OCI-LY7 (cell line): Measurements from ENCODE around the gene NKAIN2. TPM values are rescaled to one million over a fixed set of nuclear protein-coding genes. Genes with fewer than 3 reads are reported as not detected.

ENCODE experiments used
- BruUV-seq: library from RNA; stranded (reverse); fragments of 400-500 nt; replicated peaks from 2 replicates; lab custom pipeline; 2021; lab: Mats Ljungman, UMichigan
- CTCF ChIA-PET: fragments of 300-600 bp; sonication (Branson Sonifier 250); formaldehyde crosslinking; loops from one replicate; lab custom pipeline; 2022; ENCODE audit warnings: antibody characterized with exemption; ENCODE audit not compliant: unreplicated experiment; lab: Charles Lee
- POLR2A ChIA-PET: fragments of 300-600 bp; sonication (Branson Sonifier 250); formaldehyde crosslinking; loops from one replicate; lab custom pipeline; 2022; ENCODE audit warnings: antibody characterized with exemption; lab: Charles Lee
- DNase-seq: peaks from one replicate; pipeline ENCODE4 v3.0.0-alpha.2; 2015; ENCODE audit warnings: low spot score
- H2AFZ ChIP-seq: fragments of 200-600 bp; sonication (generic), shearing (Covaris generic); 2 replicates; pipeline ENCODE4 v1.6.1; 2014; ENCODE audit warnings: mild to moderate bottlenecking, antibody characterized with exemption, low read length, moderate library complexity
- H3K27ac ChIP-seq: fragments of 200-600 bp; sonication (generic); 2 replicates; pipeline ENCODE4 v1.5.1; 2014; ENCODE audit warnings: mixed run types, low read depth, mild to moderate bottlenecking, moderate library complexity, low read length, inconsistent platforms; ENCODE audit not compliant: poor library complexity, severe bottlenecking
- H3K36me3 ChIP-seq: fragments of 200-600 bp; sonication (generic); 2 replicates; pipeline ENCODE4 v1.6.1; 2014; ENCODE audit warnings: mild to moderate bottlenecking, antibody characterized with exemption, low read length, moderate library complexity, mixed read lengths; ENCODE audit not compliant: insufficient read depth
- H3K4me1 ChIP-seq: fragments of 200-600 bp; sonication (generic); 2 replicates; pipeline ENCODE4 v1.5.1; 2014; ENCODE audit warnings: mild to moderate bottlenecking, low read length; ENCODE audit not compliant: insufficient read depth, poor library complexity, severe bottlenecking
- H3K4me2 ChIP-seq: fragments of 200-600 bp; sonication (generic); 2 replicates; pipeline ENCODE4 v1.6.1; 2014; ENCODE audit warnings: mild to moderate bottlenecking, low read length
- H3K4me3 ChIP-seq: fragments of 200-600 bp; sonication (generic); 2 replicates; pipeline ENCODE4 v1.5.1; 2014; ENCODE audit warnings: mild to moderate bottlenecking, low read depth, low read length; ENCODE audit not compliant: poor library complexity, severe bottlenecking
- H3K79me2 ChIP-seq: fragments of 200-600 bp; sonication (generic); 2 replicates; pipeline ENCODE4 v1.6.1; 2016; ENCODE audit warnings: low read depth, mild to moderate bottlenecking, low read length, moderate library complexity, mixed read lengths; ENCODE audit not compliant: insufficient read depth
- H3K9me2 ChIP-seq: fragments of 200-600 bp; sonication (generic); 2 replicates; pipeline ENCODE4 v1.6.1; 2016; ENCODE audit warnings: mild to moderate bottlenecking, low read length, mixed read lengths; ENCODE audit not compliant: insufficient read depth
- H3K9me3 ChIP-seq: fragments of 200-600 bp; sonication (generic); 2 replicates; pipeline ENCODE4 v1.6.1; 2014; ENCODE audit warnings: mild to moderate bottlenecking, mixed run types, low read length, mixed read lengths
- H4K20me1 ChIP-seq: fragments of 200-600 bp; sonication (generic); 2 replicates; pipeline ENCODE4 v1.6.1; 2014; ENCODE audit warnings: mild to moderate bottlenecking, antibody characterized with exemption, low read length, moderate library complexity, mixed read lengths; ENCODE audit not compliant: insufficient read depth
- EZH2phosphoT487 ChIP-seq: fragments of 200-600 bp; sonication (generic); IDR thresholded peaks from 2 replicates; pipeline ENCODE4 v1.6.1; 2018; ENCODE audit warnings: low read depth, borderline replicate concordance, mild to moderate bottlenecking, mixed run types, antibody characterized with exemption, low read length, moderate library complexity, mixed read lengths
- intact Hi-C: fragments of 100-400 bp; cut with micrococcal nuclease; formaldehyde crosslinking; loops from one replicate; pipeline ENCODE4 v1.10.0; 2022; ENCODE audit not compliant: unreplicated experiment
- total RNA-seq, 2 experiments: library from RNA; depleted of rRNA in 1 of 2; stranded (reverse); fragments of >200 nt in 1 of 2; shearing (Covaris generic) in 1 of 2; gene quantifications; 2 replicates each; pipeline ENCODE4 v1.2.3, GENCODE V29; 2014 to 2022
- TF ChIP-seq, protein P1 (sequence below): fragments of 200-600 bp; sonication (generic); conservative IDR thresholded peaks from 2 replicates; pipeline ENCODE4 v1.5.1; 2014; ENCODE audit warnings: mild to moderate bottlenecking, antibody characterized with exemption, low read length, moderate library complexity, mixed read lengths

Gene NKAIN2
- total RNA-seq, 2 experiments from 2014 or later: not detected

GRCh38 chr6:124599656-124600055, 796.0 kb downstream of the NKAIN2 start:
- TF ChIP-seq EZH2phosphoT487: no peak
- TF ChIP-seq, protein P1, sequence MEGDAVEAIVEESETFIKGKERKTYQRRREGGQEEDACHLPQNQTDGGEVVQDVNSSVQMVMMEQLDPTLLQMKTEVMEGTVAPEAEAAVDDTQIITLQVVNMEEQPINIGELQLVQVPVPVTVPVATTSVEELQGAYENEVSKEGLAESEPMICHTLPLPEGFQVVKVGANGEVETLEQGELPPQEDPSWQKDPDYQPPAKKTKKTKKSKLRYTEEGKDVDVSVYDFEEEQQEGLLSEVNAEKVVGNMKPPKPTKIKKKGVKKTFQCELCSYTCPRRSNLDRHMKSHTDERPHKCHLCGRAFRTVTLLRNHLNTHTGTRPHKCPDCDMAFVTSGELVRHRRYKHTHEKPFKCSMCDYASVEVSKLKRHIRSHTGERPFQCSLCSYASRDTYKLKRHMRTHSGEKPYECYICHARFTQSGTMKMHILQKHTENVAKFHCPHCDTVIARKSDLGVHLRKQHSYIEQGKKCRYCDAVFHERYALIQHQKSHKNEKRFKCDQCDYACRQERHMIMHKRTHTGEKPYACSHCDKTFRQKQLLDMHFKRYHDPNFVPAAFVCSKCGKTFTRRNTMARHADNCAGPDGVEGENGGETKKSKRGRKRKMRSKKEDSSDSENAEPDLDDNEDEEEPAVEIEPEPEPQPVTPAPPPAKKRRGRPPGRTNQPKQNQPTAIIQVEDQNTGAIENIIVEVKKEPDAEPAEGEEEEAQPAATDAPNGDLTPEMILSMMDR: no peak
- Histone ChIP-seq H3K9me2 (no peaks in the 10 kb centered on the region; the same call in 1 of the 2 replicates), H3K4me3 (no peak overlapping the region), H3K36me3 (no peaks in the 10 kb centered on the region), H2AFZ (no peak overlapping the region), H3K4me2 (no peak overlapping the region), H3K4me1 (no peaks in the 10 kb centered on the region), H3K9me3 (no peaks in the 10 kb centered on the region), H4K20me1 (no peaks in the 10 kb centered on the region), H3K79me2 (no peaks in the 10 kb centered on the region), H3K27ac (no peak overlapping the region)
- intact Hi-C loops: loop anchor here (2.0 kb wide), 1 partner anchor 63 kb away; no protein-coding TSS in a partner anchor
- ChIA-PET POLR2A (interaction anchor here (1.8 kb wide), 1 partner anchor 17 kb away, joined by 7 read pairs; no protein-coding TSS in a partner anchor), CTCF (no interaction called here)
- BruUV-seq: no TSS peak
- no peak for DNase-seq

- no TSS peak for BruUV-seq
- Histone ChIP-seq H3K79me2 (no peaks in the 10 kb centered on the region), H3K9me3 (no peaks in the 10 kb centered on the region), H3K4me2 (no peak overlapping the region), H3K9me2 (no peaks in the 10 kb centered on the region; the same call in 1 of the 2 replicates), H3K36me3 (no peaks in the 10 kb centered on the region), H4K20me1 (no peaks in the 10 kb centered on the region), H3K27ac (no peak overlapping the region), H3K4me3 (no peak overlapping the region), H3K4me1 (no peaks in the 10 kb centered on the region), H2AFZ (no peak overlapping the region)
- POLR2A ChIA-PET: no interaction called here
- CTCF ChIA-PET: no interaction called here
- TF ChIP-seq, protein P1: no peak
- TF ChIP-seq EZH2phosphoT487: no peak
- no peak for DNase-seq
- intact Hi-C loops: no loop called here
Observed at GRCh38 chr6:124604719-124605118, 801.1 kb downstream of the NKAIN2 start.

DNA sequence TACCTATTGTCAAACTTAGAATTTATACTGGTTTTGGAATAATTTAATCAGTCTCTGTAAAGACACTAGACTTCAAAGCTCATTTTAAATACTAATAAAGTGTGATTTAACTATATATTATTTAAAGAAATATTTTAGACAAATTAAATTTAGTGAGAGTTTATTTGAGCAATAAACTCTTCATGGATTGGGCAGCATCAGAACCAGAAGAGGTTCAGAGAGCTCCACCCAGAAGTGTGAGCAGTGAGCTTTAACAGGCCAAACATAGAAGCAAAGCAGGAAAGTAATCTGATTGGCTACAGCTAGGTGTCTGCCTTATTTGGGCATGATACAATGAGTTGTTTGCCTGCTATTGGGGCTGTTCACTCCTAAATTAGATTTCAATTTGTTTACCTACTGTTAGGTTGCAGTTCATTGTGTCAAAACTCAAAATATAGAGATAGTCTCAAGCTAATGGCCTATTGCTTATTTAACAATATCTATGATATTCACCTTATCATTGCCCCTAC, 803.5 kb downstream of the NKAIN2 start:
- Histone ChIP-seq H3K4me3 (no peak overlapping the region), H2AFZ (no peak overlapping the region), H3K9me2 (no peaks in the 10 kb centered on the region; the same call in 1 of the 2 replicates), H3K27ac (no peak overlapping the region), H3K4me2 (no peak overlapping the region), H3K9me3 (no peaks in the 10 kb centered on the region), H4K20me1 (no peaks in the 10 kb centered on the region), H3K79me2 (no peaks in the 10 kb centered on the region), H3K4me1 (no peaks in the 10 kb centered on the region), H3K36me3 (no peaks in the 10 kb centered on the region)
- ChIA-PET POLR2A (interaction anchor here (1.0 kb wide), 1 partner anchor 14 kb away, joined by 3 read pairs; no protein-coding TSS in a partner anchor), CTCF (no interaction called here)
- TF ChIP-seq EZH2phosphoT487: no peak
- TF ChIP-seq, protein P1: no peak
- intact Hi-C loops: no loop called here
- DNase-seq: no peak
- no TSS peak for BruUV-seq
